Muscle of leg (tissue), 11 donors: ENCODE measurements around the gene PTPN22. TPM values are rescaled to one million over a fixed set of nuclear protein-coding genes. Genes with fewer than 3 reads are reported as not detected.

ENCODE experiments used
- DNase-seq: peaks from one replicate; pipeline ENCODE4 v3.0.0; 2013
- H3K27ac ChIP-seq: one replicate; pipeline ENCODE4 v1.5.1; 2013; ENCODE audit warnings: mild to moderate bottlenecking, low read length, control low read depth
- H3K27me3 ChIP-seq: one replicate; pipeline ENCODE4 v1.6.1; 2013; ENCODE audit warnings: low read length; ENCODE audit not compliant: control insufficient read depth, insufficient read depth
- H3K36me3 ChIP-seq: one replicate; pipeline ENCODE4 v1.6.1; 2013; ENCODE audit warnings: low read length; ENCODE audit not compliant: control insufficient read depth, insufficient read depth
- H3K4me1 ChIP-seq: one replicate; pipeline ENCODE4 v1.6.1; 2013; ENCODE audit warnings: low read length; ENCODE audit not compliant: control insufficient read depth, insufficient read depth
- H3K4me3 ChIP-seq: one replicate; pipeline ENCODE4 v1.5.1; 2013; ENCODE audit warnings: low read length, control low read depth
- H3K9me3 ChIP-seq: replicated peaks from 2 replicates; pipeline ENCODE4 v1.6.1; 2013; ENCODE audit warnings: low read depth, low read length; ENCODE audit not compliant: control insufficient read depth
- WGBS: methylation state at CpG from one replicate; pipeline ENCODE4 v1.1.5; 2013; ENCODE audit warnings: missing lambda C conversion rate; ENCODE audit not compliant: insufficient coverage; 5-methylcytosine and 5-hydroxymethylcytosine counted together
- polyA plus RNA-seq, 8 donors: library from polyadenylated mRNA; unstranded; fragments of 120-200 nt; gene quantifications; one replicate each; pipeline versions ENCODE4 v1.2.1 to v1.2.3, GENCODE V29; 2013; ENCODE audit warnings: inconsistent platforms in 1 of 8, low replicate concordance in 1 of 8; ENCODE audit not compliant: insufficient read length in 8 of 8, insufficient read depth in 1 of 8
- total RNA-seq: library from RNA; stranded (reverse); fragments of 120-200 nt; gene quantifications from one replicate; pipeline ENCODE4 v1.2.4, GENCODE V29; 2013

Gene PTPN22
- total and polyA plus RNA-seq, 9 donors = 0.20 to 0.65 (median 0.37) TPM

DNA sequence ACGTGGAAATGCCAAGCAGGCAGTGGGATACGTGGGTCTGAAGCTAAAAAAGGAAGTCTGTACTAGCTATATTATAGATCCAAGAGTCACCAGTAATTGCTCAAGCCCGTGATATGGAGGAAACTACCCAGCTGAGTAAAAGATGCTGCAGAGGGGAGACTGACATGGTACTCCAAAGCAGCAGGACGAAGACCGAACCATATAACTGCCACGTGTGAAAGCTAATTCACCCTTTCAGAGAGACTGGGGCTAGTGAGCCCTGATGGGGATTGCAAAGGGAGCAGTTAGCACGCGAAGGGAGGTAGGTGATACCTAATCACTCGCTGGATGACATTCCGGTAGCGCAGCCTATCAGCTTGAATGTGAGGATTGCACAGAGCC lies 32.8 kb upstream of the PTPN22 start:
- H3K27ac ChIP-seq = peak overlapping the region; percentile 98
- 0% methylated on average over 8 of the region's 11 CpGs for WGBS
- DNase-seq = no peak
- H3K4me1 ChIP-seq = peaks cover 13% of the 10 kb centered on the region
- peaks cover 39% of the 10 kb centered on the region for H3K36me3 ChIP-seq
- H3K4me3 ChIP-seq = peak overlapping the region; percentile 96
- no peaks in the 10 kb centered on the region for H3K9me3 ChIP-seq
- no peaks in the 10 kb centered on the region for H3K27me3 ChIP-seq

DNA sequence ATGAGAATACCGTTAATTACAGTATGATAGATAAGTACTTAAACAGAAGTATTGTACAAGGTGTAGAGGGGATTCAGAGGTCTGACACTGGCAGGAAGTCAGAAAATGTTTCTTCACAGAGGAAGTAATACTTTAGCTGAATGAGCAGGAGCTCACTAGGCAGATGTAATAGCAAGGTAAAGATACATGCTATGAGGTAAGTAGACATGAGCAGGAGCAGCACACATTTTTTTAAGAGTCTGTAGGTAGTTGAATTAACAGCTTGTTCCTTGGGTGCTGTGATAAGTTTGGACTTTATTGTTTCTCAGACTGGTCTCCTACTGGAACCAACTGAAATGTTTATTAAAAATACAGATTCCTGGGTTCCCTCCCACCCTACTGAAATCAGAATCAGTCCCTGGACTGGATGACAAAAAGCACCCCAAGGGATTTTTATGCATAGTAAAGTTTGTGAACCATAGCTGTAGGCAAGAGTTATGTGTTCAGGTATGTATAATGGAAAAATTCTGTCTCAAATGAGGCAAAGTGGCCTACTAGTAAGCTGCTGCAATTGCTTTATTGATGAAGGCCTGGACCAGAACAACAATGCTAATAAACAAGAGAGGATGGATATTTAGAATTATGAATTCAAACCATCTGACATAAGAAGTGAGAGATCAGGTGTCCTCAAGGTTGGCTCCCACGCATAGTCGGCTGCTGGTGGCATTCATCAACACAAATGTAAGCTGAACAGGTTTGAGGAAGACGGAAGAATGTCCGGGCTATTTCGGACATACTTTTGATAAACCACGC lies 32.2 kb upstream of the PTPN22 start:
- Histone ChIP-seq H3K9me3 (no peaks in the 10 kb centered on the region), H3K27ac (peak overlapping the region; percentile 98), H3K36me3 (peaks cover 41% of the 10 kb centered on the region), H3K4me3 (peak overlapping the region; percentile 96), H3K27me3 (no peaks in the 10 kb centered on the region), H3K4me1 (peaks cover 13% of the 10 kb centered on the region)
- WGBS = 16% methylated on average over 4 of the region's 7 CpGs
- no peak for DNase-seq

DNA sequence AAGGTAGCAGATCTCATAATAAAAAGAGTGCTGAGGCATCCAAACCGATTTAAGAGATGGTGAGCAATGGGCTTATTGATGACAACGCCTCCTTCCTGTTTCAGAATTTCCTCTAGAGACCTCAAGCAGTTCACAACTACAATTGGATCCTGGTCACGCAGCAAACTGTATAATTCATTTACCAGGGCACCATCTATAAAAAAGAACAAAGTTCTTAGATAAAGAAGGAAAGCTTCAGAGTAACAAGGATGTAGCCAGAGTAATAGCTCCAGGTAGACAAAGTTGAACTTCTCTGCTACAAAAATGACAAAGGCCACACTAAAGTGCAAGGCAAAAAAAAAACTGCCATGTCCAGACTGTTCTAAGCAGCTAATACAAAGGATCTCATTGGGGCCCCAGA lies 29.7 kb upstream of the PTPN22 start:
- no peak for DNase-seq
- no CpG with 5 or more reads among the region's 3 CpGs for WGBS
- peaks cover 8% of the 10 kb centered on the region for H3K4me1 ChIP-seq
- no peaks in the 10 kb centered on the region for H3K9me3 ChIP-seq
- no peak overlapping the region for H3K27ac ChIP-seq
- no peak overlapping the region for H3K4me3 ChIP-seq
- no peaks in the 10 kb centered on the region for H3K27me3 ChIP-seq
- H3K36me3 ChIP-seq = peaks cover 41% of the 10 kb centered on the region

DNA sequence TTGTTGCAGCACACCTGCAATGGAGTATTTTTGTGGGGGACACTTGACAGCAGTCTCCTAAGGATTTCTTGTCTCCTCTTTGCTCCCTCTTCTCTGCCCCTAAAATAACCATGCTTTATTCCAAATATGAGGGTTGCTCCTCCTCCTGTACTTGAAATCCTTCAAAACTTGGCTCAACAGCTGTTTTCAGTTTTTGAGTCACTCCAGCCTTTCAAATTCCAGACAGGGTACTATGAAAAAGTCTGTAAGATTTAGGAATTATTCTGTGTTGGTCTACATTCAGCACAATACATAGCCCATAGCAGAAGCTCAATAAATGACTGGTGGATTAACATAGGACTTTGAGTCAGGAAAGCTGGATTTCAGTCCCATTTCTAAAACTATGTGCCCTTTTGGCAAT lies 27.6 kb upstream of the PTPN22 start:
- Histone ChIP-seq H3K4me3 (no peak overlapping the region), H3K27me3 (no peaks in the 10 kb centered on the region), H3K27ac (no peak overlapping the region), H3K36me3 (peaks cover 56% of the 10 kb centered on the region), H3K9me3 (no peaks in the 10 kb centered on the region), H3K4me1 (peaks cover 5% of the 10 kb centered on the region)
- DNase-seq = no peak

DNA sequence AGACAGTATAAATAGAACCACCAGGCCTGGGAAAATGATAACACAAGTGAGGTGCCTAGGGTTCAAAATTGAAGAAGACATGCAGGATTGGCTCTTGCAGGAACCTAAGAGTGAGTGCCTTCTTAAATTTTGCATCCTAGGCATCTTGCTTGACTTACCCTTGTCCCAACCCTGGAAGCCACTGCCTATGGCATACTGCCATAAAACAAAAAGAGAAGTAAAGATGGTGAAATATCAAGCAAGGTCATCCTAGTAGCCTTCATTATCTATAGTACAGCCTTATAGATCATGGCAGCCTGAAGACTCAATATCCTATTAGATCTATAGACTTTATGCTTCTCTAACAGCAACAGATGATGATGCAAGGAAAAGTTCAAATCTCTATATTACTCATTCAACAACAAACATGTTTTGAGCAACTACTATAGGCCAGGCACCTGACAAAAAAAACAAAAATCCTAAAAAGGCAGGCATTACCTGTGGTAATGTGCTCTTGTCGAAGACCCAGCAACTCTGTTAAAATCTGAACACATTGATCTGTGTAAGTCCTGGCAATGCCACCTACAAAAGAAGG lies 26.8 kb upstream of the PTPN22 start:
- H3K27me3 ChIP-seq = no peaks in the 10 kb centered on the region
- H3K9me3 ChIP-seq = no peaks in the 10 kb centered on the region
- no peak for DNase-seq
- no peak overlapping the region for H3K27ac ChIP-seq
- no peaks in the 10 kb centered on the region for H3K4me1 ChIP-seq
- H3K4me3 ChIP-seq = no peak overlapping the region
- no CpG with 5 or more reads among the region's 1 CpG for WGBS
- H3K36me3 ChIP-seq = peaks cover 56% of the 10 kb centered on the region

DNA sequence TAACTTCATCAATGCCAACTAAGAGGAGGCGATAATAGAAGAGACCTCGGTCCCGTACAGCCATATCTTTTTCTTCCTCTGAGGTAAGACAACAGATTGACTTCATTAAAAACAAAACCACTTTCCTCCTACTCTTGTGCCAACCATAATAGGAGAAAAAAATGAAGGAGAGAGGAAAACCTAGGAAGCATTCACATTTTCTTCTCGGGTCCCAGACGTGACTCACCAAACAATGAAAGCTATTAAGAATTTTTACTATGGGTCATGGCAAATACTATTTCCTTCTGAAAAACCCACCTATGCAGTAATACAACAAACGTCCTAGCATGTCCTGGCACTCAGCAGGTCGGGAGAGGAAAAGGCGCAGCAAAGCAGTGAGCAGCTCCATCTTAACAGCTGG lies 24.4 kb upstream of the PTPN22 start:
- Histone ChIP-seq H3K27ac (no peak overlapping the region), H3K36me3 (peaks cover 41% of the 10 kb centered on the region), H3K4me3 (no peak overlapping the region), H3K27me3 (no peaks in the 10 kb centered on the region), H3K9me3 (no peaks in the 10 kb centered on the region), H3K4me1 (no peaks in the 10 kb centered on the region)
- no peak for DNase-seq
- no CpG with 5 or more reads among the region's 8 CpGs for WGBS

DNA sequence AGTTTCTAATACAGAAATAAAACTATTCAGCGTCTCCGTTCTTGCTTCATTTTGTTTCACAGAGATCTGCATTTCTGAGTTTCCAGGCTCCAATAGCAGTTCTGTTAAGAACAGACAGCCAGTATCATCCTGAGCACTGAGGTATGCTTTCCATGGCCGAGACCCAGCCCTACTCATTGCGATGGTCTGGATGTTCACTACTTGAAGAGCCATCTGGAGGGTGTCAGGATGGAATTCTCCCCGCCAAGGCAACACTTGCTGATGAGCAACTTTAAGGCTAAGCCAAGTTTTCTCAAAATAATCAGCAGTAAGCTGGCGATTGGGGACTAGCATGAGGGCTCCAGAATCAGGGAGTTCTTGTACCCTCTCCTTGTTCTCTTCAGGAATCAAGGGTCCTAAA lies 23.6 kb upstream of the PTPN22 start:
- Histone ChIP-seq H3K4me1 (no peaks in the 10 kb centered on the region), H3K36me3 (peaks cover 38% of the 10 kb centered on the region)
- WGBS = 82% methylated on average over 5 of the region's 6 CpGs

DNA sequence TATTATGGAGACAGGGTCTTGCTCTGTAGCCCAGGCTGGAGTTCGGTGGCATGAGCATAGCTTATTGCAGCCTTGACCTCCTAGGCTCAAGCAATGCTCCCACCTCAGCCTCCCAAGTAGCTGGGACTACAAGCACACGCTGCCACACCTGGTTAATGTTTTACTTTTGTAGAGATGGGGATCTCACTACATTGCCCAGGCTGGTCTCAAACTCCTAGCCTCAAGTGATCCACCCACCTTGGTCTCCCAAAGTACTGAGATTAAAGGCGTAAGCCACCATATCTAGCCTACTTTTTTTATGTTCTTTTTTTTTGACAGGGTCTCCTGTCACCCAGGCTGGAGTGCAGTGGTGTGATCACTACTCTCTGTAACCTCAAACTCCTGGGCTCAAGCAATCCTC lies 21.8 kb upstream of the PTPN22 start:
- DNase-seq = no peak
- WGBS = 91% methylated on average over 1 of the region's 3 CpGs
- Histone ChIP-seq H3K27ac (no peak overlapping the region), H3K9me3 (no peaks in the 10 kb centered on the region), H3K4me1 (no peaks in the 10 kb centered on the region), H3K4me3 (no peak overlapping the region), H3K36me3 (peaks cover 26% of the 10 kb centered on the region), H3K27me3 (no peaks in the 10 kb centered on the region)

More for the DNA sequence above, 23.6 kb upstream of the PTPN22 start:
- no peak for DNase-seq
- H3K9me3 ChIP-seq = no peaks in the 10 kb centered on the region
- no peaks in the 10 kb centered on the region for H3K27me3 ChIP-seq
- H3K27ac ChIP-seq = no peak overlapping the region
- H3K4me3 ChIP-seq = no peak overlapping the region

DNA sequence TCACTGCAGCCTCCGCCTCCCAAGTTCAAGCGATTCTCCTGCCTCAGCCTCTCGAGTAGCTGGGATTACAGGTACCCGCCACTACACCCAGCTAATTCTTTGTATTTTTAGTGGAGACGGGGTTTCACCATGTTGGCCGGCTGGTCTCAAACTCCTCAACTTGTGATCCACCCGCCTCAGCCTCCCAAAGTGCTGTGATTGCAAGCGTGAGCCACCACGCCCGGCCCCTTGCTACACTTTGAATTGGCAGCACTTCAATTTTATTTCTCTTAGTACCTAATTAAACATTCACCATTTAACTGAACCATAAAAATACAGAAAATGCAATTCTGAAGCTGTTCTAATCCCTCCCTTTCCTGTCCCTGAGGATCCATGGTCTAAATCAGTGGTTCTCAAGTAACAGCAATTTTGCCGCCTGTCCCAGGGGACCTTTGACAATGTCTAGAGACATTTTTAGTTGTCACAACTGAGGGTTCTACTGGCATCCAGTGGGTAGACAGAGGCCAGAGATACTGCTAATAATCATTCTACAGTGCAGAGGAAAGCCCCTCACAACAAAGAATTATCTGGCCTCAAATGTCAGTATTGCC lies 20.2 kb upstream of the PTPN22 start:
- no peak for DNase-seq
- whole genome bisulfite sequencing = 92% methylated on average over 7 of the region's 11 CpGs
- Histone ChIP-seq H3K9me3 (no peaks in the 10 kb centered on the region), H3K4me3 (no peak overlapping the region), H3K27ac (no peak overlapping the region), H3K36me3 (peaks cover 19% of the 10 kb centered on the region), H3K27me3 (no peaks in the 10 kb centered on the region), H3K4me1 (no peaks in the 10 kb centered on the region)

DNA sequence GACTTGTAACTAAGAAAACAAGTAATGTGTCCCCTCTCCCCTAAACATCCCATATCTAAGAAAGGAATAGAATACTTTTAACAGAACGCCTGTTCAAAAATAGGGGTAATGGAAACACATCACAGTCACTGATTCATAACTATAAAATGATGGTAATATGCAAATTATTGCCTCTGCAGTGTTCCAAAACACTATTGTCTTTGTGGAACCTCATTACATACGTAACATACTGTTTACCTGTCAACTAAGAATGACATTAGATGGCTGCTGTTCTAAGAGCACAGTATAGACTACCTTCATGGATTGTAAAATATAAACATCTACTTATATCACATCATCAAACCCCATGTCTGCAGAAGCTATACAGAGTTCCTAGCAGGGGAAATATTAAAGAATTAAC lies 19.3 kb upstream of the PTPN22 start:
- Histone ChIP-seq H3K9me3 (no peaks in the 10 kb centered on the region), H3K4me3 (no peak overlapping the region), H3K4me1 (no peaks in the 10 kb centered on the region), H3K27ac (no peak overlapping the region), H3K27me3 (no peaks in the 10 kb centered on the region), H3K36me3 (peaks cover 11% of the 10 kb centered on the region)
- DNase-seq = no peak
- no CpG with 5 or more reads among the region's 2 CpGs for WGBS
